ENCODE data around the gene TMEM114.

The TMEM114 gene

GRCh38 chr16:8533509-8533908, 56.8 kb downstream of the TMEM114 start:
- peaks cover 13% of the 10 kb centered on the region for H3K27me3 Mint-ChIP-seq
- ATAC-seq (ENCODE audit: low read depth) = no peak

DNA sequence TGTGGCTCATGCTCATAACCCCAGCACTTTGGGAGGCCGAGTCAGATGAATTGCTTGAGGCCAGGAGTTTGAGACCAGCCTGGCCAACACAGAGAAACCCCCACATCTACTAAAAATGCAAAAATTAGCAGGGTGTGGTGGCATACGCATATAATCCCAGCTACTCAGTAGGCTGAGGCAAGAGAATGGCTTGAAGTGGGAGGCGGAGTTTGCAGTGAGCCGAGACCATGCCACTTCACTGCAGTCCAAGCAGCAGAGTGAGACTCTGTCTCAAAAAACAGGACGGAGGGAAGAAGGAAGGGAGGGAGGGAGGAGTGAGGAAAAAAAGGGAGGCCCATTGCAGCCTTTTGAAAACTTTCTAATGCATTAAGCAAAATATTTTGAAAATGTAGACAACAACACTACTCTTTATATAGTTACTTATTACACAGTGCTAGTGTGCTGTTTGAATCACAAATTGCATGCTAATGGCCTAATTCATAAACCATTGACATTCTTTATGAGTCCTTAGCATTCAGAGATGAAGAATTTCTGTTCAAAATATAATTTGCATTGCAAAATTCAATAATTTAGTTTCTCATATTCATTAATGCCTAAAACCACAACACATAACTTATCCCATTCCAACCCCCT, 59.4 kb downstream of the TMEM114 start:
- Mint-ChIP-seq H3K36me3 (no peaks in the 10 kb centered on the region), H3K9me3 (peaks cover 3% of the 10 kb centered on the region), H3K27ac (no peak overlapping the region), H3K4me1 (no peaks in the 10 kb centered on the region), H3K4me3 (no peak overlapping the region), H3K27me3 (peaks cover 15% of the 10 kb centered on the region)
- no peak for DNase-seq (ENCODE audit: low spot score in 2 of 2)
- ATAC-seq (ENCODE audit: low read depth) = no peak

More at GRCh38 chr16:8533509-8533908, 56.8 kb downstream of the TMEM114 start:
- Mint-ChIP-seq H3K9me3 (peaks cover 3% of the 10 kb centered on the region), H3K4me1 (no peaks in the 10 kb centered on the region), H3K4me3 (no peak overlapping the region), H3K27ac (no peak overlapping the region), H3K36me3 (no peaks in the 10 kb centered on the region)
- DNase-seq (ENCODE audit: low spot score in 2 of 2) = no peak

GRCh38 chr16:8528471-8528870, 61.8 kb downstream of the TMEM114 start:
- ATAC-seq (ENCODE audit: low read depth) = no peak
- peaks cover 3% of the 10 kb centered on the region for H3K9me3 Mint-ChIP-seq
- H3K4me3 Mint-ChIP-seq = no peak overlapping the region
- no peak overlapping the region for H3K27ac Mint-ChIP-seq
- peaks cover 16% of the 10 kb centered on the region for H3K27me3 Mint-ChIP-seq
- no peak for DNase-seq (ENCODE audit: low spot score in 2 of 2)
- no peaks in the 10 kb centered on the region for H3K36me3 Mint-ChIP-seq
- no peaks in the 10 kb centered on the region for H3K4me1 Mint-ChIP-seq

GRCh38 chr16:8523932-8524331, 66.4 kb downstream of the TMEM114 start:
- Mint-ChIP-seq H3K27me3 (peaks cover 13% of the 10 kb centered on the region), H3K4me1 (no peaks in the 10 kb centered on the region), H3K9me3 (peaks cover 2% of the 10 kb centered on the region), H3K4me3 (no peak overlapping the region), H3K36me3 (no peaks in the 10 kb centered on the region), H3K27ac (no peak overlapping the region)
- DNase-seq (ENCODE audit: low spot score in 2 of 2) (no peak), ATAC-seq (ENCODE audit: low read depth) (no peak)

- ATAC-seq (ENCODE audit: low read depth) (no peak), DNase-seq (ENCODE audit: low spot score in 2 of 2) (no peak)
- H3K4me1 Mint-ChIP-seq = no peaks in the 10 kb centered on the region
- peaks cover 11% of the 10 kb centered on the region for H3K27me3 Mint-ChIP-seq
- H3K4me3 Mint-ChIP-seq = no peak overlapping the region
- peaks cover 2% of the 10 kb centered on the region for H3K9me3 Mint-ChIP-seq
- H3K36me3 Mint-ChIP-seq = no peaks in the 10 kb centered on the region
- H3K27ac Mint-ChIP-seq = no peak overlapping the region
Observed at GRCh38 chr16:8522757-8523156, 67.6 kb downstream of the TMEM114 start.

DNA sequence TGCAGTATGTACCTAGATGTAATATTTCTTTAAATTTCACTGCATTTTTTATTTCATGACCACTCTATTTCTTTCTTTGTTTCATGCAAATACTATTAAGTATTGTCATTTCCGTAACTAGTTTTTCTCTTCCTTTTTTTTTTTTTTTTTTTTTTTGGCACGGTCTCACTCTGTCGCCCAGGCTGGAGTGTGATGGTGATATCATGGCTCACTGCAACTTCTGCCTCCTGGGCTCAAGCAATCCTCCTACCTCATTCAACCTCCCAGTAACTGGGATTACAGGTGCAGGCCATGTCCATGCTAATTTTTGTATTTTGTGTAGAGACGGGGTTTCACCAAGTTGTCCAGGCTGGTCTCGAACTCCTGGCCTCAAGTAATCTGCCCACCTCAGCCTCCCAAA, 70.7 kb downstream of the TMEM114 start:
- no peak for ATAC-seq (ENCODE audit: low read depth)
- no peak overlapping the region for H3K4me3 Mint-ChIP-seq
- no peak overlapping the region for H3K27ac Mint-ChIP-seq
- DNase-seq (ENCODE audit: low spot score in 2 of 2) = no peak
- H3K36me3 Mint-ChIP-seq = no peaks in the 10 kb centered on the region
- peaks cover 9% of the 10 kb centered on the region for H3K27me3 Mint-ChIP-seq
- no peaks in the 10 kb centered on the region for H3K4me1 Mint-ChIP-seq
- peaks cover 2% of the 10 kb centered on the region for H3K9me3 Mint-ChIP-seq

Data from memory B cell (primary cell).